Fibroblast of villous mesenchyme (primary cell): Measurements from ENCODE around the gene LPAR1. TPM values are rescaled to one million over a fixed set of nuclear protein-coding genes. Genes with fewer than 3 reads are reported as not detected.

Experiments
- DNase-seq: peaks from one replicate; pipeline ENCODE4 v3.0.0-alpha.2; 2010; ENCODE audit warnings: low read depth
- H3K4me3 ChIP-seq: 2 replicates; pipeline ENCODE4 v1.5.1; 2011; ENCODE audit warnings: low read depth, mild to moderate bottlenecking, low read length
- total RNA-seq: library from RNA; depleted of rRNA; stranded (reverse); fragments of >200 nt; gene quantifications from 2 replicates; pipeline ENCODE4 v1.2.3, GENCODE V29; 2012
- TF ChIP-seq, protein P1 (sequence below): IDR thresholded peaks from 2 replicates; pipeline ENCODE4 v1.5.1; 2012; ENCODE audit warnings: low read depth, mild to moderate bottlenecking, low read length; ENCODE audit not compliant: insufficient read depth

Gene LPAR1, protein sequence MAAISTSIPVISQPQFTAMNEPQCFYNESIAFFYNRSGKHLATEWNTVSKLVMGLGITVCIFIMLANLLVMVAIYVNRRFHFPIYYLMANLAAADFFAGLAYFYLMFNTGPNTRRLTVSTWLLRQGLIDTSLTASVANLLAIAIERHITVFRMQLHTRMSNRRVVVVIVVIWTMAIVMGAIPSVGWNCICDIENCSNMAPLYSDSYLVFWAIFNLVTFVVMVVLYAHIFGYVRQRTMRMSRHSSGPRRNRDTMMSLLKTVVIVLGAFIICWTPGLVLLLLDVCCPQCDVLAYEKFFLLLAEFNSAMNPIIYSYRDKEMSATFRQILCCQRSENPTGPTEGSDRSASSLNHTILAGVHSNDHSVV
- total RNA-seq = 54.4 and 108 TPM in 2 replicates

DNA sequence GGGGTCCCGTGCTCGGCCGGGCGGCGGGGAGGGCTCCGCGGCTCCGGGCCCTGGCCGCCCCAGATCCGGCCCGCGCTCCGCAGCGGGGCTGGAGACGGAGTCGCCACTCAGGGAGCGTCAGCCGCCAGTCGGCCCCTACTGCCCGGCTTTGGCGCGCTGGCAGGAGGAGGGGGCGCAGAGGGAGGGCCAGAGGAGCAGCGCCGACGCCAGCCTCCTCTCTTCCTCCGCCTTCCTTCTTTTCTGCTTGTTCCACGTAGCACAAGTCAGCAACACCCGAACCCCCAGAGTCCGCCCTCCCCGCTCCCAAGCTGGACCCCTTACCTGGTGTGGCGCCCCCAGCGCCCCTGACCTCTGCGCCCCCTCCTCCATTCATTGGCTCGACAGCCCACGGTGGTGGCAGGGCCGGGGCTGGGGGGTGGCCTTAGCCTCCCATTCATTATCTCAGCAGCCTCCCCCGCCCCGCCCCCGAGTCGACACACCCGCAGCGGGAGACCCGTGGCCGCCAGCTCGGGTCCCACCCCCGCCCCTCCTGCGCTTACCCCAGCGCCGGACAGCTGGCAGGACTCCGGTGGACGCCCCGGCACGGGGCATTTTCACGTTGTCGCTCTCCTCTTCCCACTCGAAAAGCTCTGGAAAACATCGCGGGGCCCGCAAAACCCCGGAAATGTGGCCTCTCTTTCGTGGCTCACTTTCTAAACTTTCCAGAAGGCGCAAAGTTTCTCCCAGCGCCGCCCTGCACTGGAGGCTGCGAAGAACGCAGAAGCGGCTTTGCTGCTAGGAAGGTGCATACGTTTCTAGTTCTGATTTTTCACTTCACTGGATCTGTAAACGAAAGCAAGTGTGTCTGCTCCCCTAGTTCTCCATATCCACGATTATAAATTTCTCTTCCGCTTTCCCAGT, at the start of gene LPAR1:
LPAR1 (minus strand) TSS at position 140 of the 900 bp plus-strand sequence. CDS start 66,353 bp downstream, outside the sequence.
- peak within 1 kb of the TSS; percentile 80 for H3K4me3 ChIP-seq
- DNase-seq = peak; percentile 70
- TF ChIP-seq, protein P1, sequence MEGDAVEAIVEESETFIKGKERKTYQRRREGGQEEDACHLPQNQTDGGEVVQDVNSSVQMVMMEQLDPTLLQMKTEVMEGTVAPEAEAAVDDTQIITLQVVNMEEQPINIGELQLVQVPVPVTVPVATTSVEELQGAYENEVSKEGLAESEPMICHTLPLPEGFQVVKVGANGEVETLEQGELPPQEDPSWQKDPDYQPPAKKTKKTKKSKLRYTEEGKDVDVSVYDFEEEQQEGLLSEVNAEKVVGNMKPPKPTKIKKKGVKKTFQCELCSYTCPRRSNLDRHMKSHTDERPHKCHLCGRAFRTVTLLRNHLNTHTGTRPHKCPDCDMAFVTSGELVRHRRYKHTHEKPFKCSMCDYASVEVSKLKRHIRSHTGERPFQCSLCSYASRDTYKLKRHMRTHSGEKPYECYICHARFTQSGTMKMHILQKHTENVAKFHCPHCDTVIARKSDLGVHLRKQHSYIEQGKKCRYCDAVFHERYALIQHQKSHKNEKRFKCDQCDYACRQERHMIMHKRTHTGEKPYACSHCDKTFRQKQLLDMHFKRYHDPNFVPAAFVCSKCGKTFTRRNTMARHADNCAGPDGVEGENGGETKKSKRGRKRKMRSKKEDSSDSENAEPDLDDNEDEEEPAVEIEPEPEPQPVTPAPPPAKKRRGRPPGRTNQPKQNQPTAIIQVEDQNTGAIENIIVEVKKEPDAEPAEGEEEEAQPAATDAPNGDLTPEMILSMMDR = no peak

DNA sequence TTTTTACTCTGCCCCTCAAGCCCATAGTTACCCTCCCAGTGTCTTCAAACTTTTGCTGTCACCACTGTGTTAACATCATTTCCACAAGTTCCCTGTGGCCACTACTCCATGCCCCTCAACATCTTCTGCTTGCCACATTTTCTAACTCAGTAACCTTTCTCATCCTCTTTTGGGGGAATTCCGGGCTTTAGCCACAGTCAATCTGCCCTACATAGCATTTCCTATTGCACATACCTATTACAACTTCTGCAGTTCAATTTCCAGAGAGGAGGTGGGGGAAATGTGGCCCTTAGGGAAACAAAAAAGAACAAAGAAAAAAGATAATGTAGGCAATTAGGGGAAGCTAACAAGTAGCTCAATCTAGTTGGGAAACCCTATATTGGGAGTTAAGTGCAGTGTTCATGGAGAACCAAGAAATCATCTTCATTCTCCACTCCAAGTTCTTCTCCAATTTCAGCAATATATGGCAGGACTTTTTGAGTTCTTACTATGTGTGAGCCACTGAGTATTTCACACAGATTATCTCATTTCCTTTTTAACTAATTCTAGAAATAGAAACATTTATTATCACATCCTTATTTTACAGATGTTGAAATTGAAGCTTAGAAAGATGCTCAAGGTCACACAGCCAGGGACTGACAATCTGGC, 40.2 kb upstream of the LPAR1 start:
- H3K4me3 ChIP-seq = no peak overlapping the region
- TF ChIP-seq, protein P1 = no peak
- DNase-seq = peak; percentile 8

DNA sequence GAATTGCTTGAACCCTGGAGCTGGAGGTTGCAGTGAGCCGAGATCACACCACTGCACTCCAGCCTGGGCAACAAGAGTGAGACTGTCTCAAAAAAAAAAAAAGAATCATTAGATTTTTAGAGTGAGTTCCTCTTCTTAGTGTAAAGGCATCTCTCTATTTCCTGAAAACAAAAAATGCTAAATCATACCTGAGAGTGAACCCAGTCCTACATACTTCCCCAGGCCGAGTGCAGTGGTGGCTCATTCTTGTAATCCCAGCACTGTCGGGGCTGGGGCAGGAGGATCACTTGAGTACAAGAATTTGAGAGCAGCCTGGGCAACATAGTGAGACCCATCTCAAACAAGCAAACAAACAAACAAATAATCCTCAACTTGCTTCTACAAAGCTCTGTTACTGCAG, 38.2 kb upstream of the LPAR1 start:
- H3K4me3 ChIP-seq = no peak overlapping the region
- no peak for DNase-seq
- TF ChIP-seq, protein P1 = no peak

DNA sequence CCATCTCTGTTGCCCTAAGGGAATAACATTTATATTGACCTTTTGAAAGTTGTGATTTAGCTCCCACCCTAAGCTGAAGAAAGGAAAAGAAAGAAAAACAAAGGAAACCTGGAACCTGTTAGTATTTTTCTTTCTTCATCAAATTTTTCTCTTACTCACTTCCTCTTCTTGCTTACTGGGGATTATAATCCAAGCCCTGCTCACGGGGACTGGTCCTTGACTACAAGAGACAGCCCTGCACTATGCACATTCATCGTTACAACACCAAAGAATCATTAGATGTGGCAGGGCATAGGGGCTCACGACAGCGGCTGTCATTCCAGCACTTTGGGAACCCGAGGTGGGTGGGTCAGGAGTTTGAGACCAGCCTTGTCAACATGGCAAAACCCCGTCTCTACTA, 37.8 kb upstream of the LPAR1 start:
- no peak overlapping the region for H3K4me3 ChIP-seq
- TF ChIP-seq, protein P1 = no peak
- no peak for DNase-seq

GRCh38 chr9:111074395-111074794, 36.1 kb upstream of the LPAR1 start:
- DNase-seq = peak; percentile 6
- no peak overlapping the region for H3K4me3 ChIP-seq
- TF ChIP-seq, protein P1 = no peak

GRCh38 chr9:111069183-111069582, 30.9 kb upstream of the LPAR1 start:
- TF ChIP-seq, protein P1 = no peak
- peak; percentile 4 for DNase-seq

More at GRCh38 chr9:111069183-111069582, 30.9 kb upstream of the LPAR1 start:
- H3K4me3 ChIP-seq = no peak overlapping the region
